ENCODE data around the gene CDPF1.
"Not testable (repeated sequence)": the region's sequence is repeated elsewhere in the genome, so short reads cannot be mapped to it uniquely, and the experiment has no call there.

Gene CDPF1

GRCh38 chr22:46212195-46212594, 37.9 kb downstream of the CDPF1 start:
- no peak for DNase-seq
- H3K9me3 ChIP-seq = no peaks in the 10 kb centered on the region
- TF ChIP-seq CTCF (IDR thresholded peaks at IDR 0.05; ENCODE audit: low read depth, low read length) = no peak
- no peak overlapping the region for H3K4me3 ChIP-seq (ENCODE audit: low read depth, low read length)
- H3K4me1 ChIP-seq = no peaks in the 10 kb centered on the region
- no peaks in the 10 kb centered on the region; the same call in 1 of the 2 replicates for H3K36me3 ChIP-seq
- H3K27me3 ChIP-seq = no peaks in the 10 kb centered on the region

- H3K36me3 ChIP-seq = no peaks in the 10 kb centered on the region; the same call in none of the 2 replicates
- no peaks in the 10 kb centered on the region for H3K9me3 ChIP-seq
Observed at GRCh38 chr22:46209262-46209661, 40.8 kb downstream of the CDPF1 start.

GRCh38 chr22:46203601-46203980, 46.5 kb downstream of the CDPF1 start:
- Histone ChIP-seq H3K9me3 (no peaks in the 10 kb centered on the region), H3K27me3 (no peaks in the 10 kb centered on the region), H3K4me3 (ENCODE audit: low read depth, low read length) (no peak overlapping the region), H3K4me1 (no peaks in the 10 kb centered on the region), H3K36me3 (no peaks in the 10 kb centered on the region; the same call in 1 of the 2 replicates)
- no peak for DNase-seq
- no peak for TF ChIP-seq CTCF (IDR thresholded peaks at IDR 0.05; ENCODE audit: low read depth, low read length)

More at GRCh38 chr22:46209262-46209661, 40.8 kb downstream of the CDPF1 start:
- Histone ChIP-seq H3K4me1 (no peaks in the 10 kb centered on the region), H3K4me3 (ENCODE audit: low read depth, low read length) (no peak overlapping the region), H3K27me3 (no peaks in the 10 kb centered on the region)
- DNase-seq = no peak
- TF ChIP-seq CTCF (IDR thresholded peaks at IDR 0.05; ENCODE audit: low read depth, low read length) = no peak

- no peak for DNase-seq
- Histone ChIP-seq H3K9me3 (no peaks in the 10 kb centered on the region), H3K4me3 (ENCODE audit: low read depth, low read length) (no peak overlapping the region), H3K36me3 (no peaks in the 10 kb centered on the region; the same call in 1 of the 2 replicates), H3K27me3 (no peaks in the 10 kb centered on the region), H3K4me1 (no peaks in the 10 kb centered on the region)
- TF ChIP-seq CTCF (IDR thresholded peaks at IDR 0.05; ENCODE audit: low read depth, low read length) = no peak
Observed at GRCh38 chr22:46202897-46203600, 47.0 kb downstream of the CDPF1 start.

- no peaks in the 10 kb centered on the region for H3K9me3 ChIP-seq
- H3K4me3 ChIP-seq (ENCODE audit: low read depth, low read length) = no peak overlapping the region
- H3K36me3 ChIP-seq = no peaks in the 10 kb centered on the region; the same call in 1 of the 2 replicates
- TF ChIP-seq CTCF (IDR thresholded peaks at IDR 0.05; ENCODE audit: low read depth, low read length) = no peak
- no peaks in the 10 kb centered on the region for H3K27me3 ChIP-seq
- DNase-seq = no peak
- H3K4me1 ChIP-seq = no peaks in the 10 kb centered on the region
Observed at GRCh38 chr22:46201059-46201757, 48.9 kb downstream of the CDPF1 start.

GRCh38 chr22:46198806-46199205, 51.3 kb downstream of the CDPF1 start:
- H3K4me1 ChIP-seq; H3K36me3 ChIP-seq; DNase-seq; H3K9me3 ChIP-seq; H3K27me3 ChIP-seq; H3K4me3 ChIP-seq (ENCODE audit: low read depth, low read length): not testable (repeated sequence)

All from BE2C (cell line).